ENCODE data around the gene RPLP2.

The RPLP2 gene

GRCh38 chr11:833114-833791 lies 23.5 kb downstream of the RPLP2 start (continued):
- TF ChIP-seq, protein P1, sequence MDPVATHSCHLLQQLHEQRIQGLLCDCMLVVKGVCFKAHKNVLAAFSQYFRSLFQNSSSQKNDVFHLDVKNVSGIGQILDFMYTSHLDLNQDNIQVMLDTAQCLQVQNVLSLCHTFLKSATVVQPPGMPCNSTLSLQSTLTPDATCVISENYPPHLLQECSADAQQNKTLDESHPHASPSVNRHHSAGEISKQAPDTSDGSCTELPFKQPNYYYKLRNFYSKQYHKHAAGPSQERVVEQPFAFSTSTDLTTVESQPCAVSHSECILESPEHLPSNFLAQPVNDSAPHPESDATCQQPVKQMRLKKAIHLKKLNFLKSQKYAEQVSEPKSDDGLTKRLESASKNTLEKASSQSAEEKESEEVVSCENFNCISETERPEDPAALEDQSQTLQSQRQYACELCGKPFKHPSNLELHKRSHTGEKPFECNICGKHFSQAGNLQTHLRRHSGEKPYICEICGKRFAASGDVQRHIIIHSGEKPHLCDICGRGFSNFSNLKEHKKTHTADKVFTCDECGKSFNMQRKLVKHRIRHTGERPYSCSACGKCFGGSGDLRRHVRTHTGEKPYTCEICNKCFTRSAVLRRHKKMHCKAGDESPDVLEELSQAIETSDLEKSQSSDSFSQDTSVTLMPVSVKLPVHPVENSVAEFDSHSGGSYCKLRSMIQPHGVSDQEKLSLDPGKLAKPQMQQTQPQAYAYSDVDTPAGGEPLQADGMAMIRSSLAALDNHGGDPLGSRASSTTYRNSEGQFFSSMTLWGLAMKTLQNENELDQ (tag by site-specific recombination; IDR thresholded peaks at IDR 0.05; ENCODE audit: low read depth): no peak
- TF ChIP-seq BCL11B (tag by site-specific recombination; IDR thresholded peaks at IDR 0.05; ENCODE audit: low read depth): no peak
- TF ChIP-seq GLI4 (tag by site-specific recombination; IDR thresholded peaks at IDR 0.05): no peak
- TF ChIP-seq, protein P2, sequence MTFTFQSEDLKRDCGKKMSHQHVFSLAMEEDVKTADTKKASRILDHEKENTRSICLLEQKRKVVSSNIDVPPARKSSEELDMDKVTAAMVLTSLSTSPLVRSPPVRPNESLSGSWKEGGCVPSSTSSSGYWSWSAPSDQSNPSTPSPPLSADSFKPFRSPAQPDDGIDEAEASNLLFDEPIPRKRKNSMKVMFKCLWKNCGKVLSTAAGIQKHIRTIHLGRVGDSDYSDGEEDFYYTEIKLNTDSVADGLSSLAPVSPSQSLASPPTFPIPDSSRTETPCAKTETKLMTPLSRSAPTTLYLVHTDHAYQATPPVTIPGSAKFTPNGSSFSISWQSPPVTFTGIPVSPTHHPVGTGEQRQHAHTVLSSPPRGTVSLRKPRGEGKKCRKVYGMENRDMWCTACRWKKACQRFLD (tag by site-specific recombination; IDR thresholded peaks at IDR 0.05): no peak
- TF ChIP-seq, protein P3, sequence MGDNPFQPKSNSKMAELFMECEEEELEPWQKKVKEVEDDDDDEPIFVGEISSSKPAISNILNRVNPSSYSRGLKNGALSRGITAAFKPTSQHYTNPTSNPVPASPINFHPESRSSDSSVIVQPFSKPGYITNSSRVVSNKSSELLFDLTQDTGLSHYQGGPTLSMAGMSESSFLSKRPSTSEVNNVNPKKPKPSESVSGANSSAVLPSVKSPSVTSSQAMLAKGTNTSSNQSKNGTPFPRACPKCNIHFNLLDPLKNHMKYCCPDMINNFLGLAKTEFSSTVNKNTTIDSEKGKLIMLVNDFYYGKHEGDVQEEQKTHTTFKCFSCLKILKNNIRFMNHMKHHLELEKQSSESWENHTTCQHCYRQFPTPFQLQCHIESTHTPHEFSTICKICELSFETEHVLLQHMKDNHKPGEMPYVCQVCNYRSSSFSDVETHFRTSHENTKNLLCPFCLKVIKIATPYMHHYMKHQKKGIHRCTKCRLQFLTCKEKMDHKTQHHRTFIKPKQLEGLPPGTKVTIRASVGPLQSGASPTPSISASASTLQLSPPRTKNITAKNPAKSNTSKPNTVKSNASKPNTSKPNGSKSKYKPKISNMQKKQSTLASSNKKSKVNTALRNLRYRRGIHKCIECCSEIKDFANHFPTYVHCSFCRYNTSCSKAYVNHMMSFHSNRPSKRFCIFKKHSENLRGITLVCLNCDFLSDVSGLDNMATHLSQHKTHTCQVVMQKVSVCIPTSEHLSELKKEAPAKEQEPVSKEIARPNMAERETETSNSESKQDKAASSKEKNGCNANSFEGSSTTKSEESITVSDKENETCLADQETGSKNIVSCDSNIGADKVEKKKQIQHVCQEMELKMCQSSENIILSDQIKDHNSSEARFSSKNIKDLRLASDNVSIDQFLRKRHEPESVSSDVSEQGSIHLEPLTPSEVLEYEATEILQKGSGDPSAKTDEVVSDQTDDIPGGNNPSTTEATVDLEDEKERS (tag by site-specific recombination; IDR thresholded peaks at IDR 0.05): no peak
- TF ChIP-seq ZXDB (tag by site-specific recombination; IDR thresholded peaks at IDR 0.05): no peak
- 0 out of 2 replicates have a peak, but pooled peaks have one; percentile 26 for TF ChIP-seq YY1 (tag by site-specific recombination; IDR thresholded peaks at IDR 0.05)
- no peak for TF ChIP-seq ZNF610 (tag by site-specific recombination; IDR thresholded peaks at IDR 0.05; ENCODE audit: borderline replicate concordance)
- no peak for TF ChIP-seq ZNF600 (tag by site-specific recombination; IDR thresholded peaks at IDR 0.05)
- no peak for TF ChIP-seq ZNF10 (tag by site-specific recombination; IDR thresholded peaks at IDR 0.05)
- no peak for TF ChIP-seq ZNF747 (tag by site-specific recombination; IDR thresholded peaks at IDR 0.05)
- TF ChIP-seq ZSCAN30 (tag by site-specific recombination; IDR thresholded peaks at IDR 0.05): 0 out of 2 replicates have a peak, but pooled peaks have one; percentile 21
- no peak for TF ChIP-seq ZNF24 (tag by site-specific recombination; IDR thresholded peaks at IDR 0.05)
- TF ChIP-seq ZNF362 (tag by site-specific recombination; IDR thresholded peaks at IDR 0.05): no peak
- TF ChIP-seq SP2 (tag by site-specific recombination; IDR thresholded peaks at IDR 0.05): peak; percentile 3; the same call in 1 of the 2 replicates
- TF ChIP-seq, protein P4, sequence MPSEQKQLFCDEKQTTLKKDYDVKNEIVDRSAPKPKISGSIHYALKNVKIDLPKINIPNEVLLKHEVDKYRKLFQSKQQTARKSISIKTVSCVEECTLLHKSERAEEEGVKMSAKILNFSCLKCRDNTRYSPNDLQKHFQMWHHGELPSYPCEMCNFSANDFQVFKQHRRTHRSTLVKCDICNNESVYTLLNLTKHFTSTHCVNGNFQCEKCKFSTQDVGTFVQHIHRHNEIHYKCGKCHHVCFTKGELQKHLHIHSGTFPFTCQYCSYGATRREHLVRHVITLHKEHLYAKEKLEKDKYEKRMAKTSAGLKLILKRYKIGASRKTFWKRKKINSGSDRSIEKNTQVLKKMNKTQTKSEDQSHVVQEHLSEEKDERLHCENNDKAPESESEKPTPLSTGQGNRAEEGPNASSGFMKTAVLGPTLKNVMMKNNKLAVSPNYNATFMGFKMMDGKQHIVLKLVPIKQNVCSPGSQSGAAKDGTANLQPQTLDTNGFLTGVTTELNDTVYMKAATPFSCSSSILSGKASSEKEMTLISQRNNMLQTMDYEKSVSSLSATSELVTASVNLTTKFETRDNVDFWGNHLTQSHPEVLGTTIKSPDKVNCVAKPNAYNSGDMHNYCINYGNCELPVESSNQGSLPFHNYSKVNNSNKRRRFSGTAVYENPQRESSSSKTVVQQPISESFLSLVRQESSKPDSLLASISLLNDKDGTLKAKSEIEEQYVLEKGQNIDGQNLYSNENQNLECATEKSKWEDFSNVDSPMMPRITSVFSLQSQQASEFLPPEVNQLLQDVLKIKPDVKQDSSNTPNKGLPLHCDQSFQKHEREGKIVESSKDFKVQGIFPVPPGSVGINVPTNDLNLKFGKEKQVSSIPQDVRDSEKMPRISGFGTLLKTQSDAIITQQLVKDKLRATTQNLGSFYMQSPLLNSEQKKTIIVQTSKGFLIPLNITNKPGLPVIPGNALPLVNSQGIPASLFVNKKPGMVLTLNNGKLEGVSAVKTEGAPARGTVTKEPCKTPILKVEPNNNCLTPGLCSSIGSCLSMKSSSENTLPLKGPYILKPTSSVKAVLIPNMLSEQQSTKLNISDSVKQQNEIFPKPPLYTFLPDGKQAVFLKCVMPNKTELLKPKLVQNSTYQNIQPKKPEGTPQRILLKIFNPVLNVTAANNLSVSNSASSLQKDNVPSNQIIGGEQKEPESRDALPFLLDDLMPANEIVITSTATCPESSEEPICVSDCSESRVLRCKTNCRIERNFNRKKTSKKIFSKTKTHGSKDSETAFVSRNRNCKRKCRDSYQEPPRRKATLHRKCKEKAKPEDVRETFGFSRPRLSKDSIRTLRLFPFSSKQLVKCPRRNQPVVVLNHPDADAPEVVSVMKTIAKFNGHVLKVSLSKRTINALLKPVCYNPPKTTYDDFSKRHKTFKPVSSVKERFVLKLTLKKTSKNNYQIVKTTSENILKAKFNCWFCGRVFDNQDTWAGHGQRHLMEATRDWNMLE (tag by site-specific recombination; conservative IDR thresholded peaks at IDR 0.05; ENCODE audit: low read depth): no peak
- TF ChIP-seq ZNF133 (tag by site-specific recombination; IDR thresholded peaks at IDR 0.05): no peak
- TF ChIP-seq ZEB2 (tag by site-specific recombination; IDR thresholded peaks at IDR 0.05): no peak
- TF ChIP-seq MZF1 (tag by site-specific recombination; IDR thresholded peaks at IDR 0.05; ENCODE audit: borderline replicate concordance): no peak
- no peak for TF ChIP-seq GLI2 (tag by site-specific recombination; IDR thresholded peaks at IDR 0.05; ENCODE audit: borderline replicate concordance, low read depth)
- no peak for TF ChIP-seq ZNF416 (tag by site-specific recombination; IDR thresholded peaks at IDR 0.05)
- TF ChIP-seq ZNF701 (tag by site-specific recombination; IDR thresholded peaks at IDR 0.05): no peak
- TF ChIP-seq ZNF596 (tag by site-specific recombination; IDR thresholded peaks at IDR 0.05): no peak
- TF ChIP-seq, protein P5, sequence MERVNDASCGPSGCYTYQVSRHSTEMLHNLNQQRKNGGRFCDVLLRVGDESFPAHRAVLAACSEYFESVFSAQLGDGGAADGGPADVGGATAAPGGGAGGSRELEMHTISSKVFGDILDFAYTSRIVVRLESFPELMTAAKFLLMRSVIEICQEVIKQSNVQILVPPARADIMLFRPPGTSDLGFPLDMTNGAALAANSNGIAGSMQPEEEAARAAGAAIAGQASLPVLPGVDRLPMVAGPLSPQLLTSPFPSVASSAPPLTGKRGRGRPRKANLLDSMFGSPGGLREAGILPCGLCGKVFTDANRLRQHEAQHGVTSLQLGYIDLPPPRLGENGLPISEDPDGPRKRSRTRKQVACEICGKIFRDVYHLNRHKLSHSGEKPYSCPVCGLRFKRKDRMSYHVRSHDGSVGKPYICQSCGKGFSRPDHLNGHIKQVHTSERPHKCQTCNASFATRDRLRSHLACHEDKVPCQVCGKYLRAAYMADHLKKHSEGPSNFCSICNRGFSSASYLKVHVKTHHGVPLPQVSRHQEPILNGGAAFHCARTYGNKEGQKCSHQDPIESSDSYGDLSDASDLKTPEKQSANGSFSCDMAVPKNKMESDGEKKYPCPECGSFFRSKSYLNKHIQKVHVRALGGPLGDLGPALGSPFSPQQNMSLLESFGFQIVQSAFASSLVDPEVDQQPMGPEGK (tag by site-specific recombination; IDR thresholded peaks at IDR 0.05): peak; percentile 55
- TF ChIP-seq ZNF48 (tag by site-specific recombination; IDR thresholded peaks at IDR 0.05): no peak

Measured in HEK293 (cell line).